Activated naive CD8-positive, alpha-beta T cell treated with anti-CD3 and anti-CD28 coated beads, Interleukin-2, amount 10 ng/mL, durations not matched to agents 7 days and 5 days (primary cell): ENCODE results near the gene BRD4. TPM values are rescaled to one million over a fixed set of nuclear protein-coding genes. Genes with fewer than 3 reads are reported as not detected.

Experiments
- ATAC-seq: fragments of 150-1000 bp; cut with Tn5 transposase; one replicate; pipeline ENCODE4 v1.10.0; 2021; ENCODE audit warnings: low read depth, moderate library complexity
- POLR2A ChIA-PET: fragments of 350-600 bp; sonication (Branson Sonifier 250); formaldehyde crosslinking; loops from one replicate; lab custom pipeline; 2021; ENCODE audit warnings: antibody characterized with exemption; lab: Charles Lee
- DNase-seq: peaks from one replicate; pipeline ENCODE4 v3.0.0; 2021
- H3K27ac Mint-ChIP-seq: one replicate; pipeline ENCODE4 v1.8.0; 2022; ENCODE audit warnings: mild to moderate bottlenecking, mixed read lengths
- H3K27me3 Mint-ChIP-seq: one replicate; pipeline ENCODE4 v1.8.0; 2022; ENCODE audit warnings: mild to moderate bottlenecking, moderate library complexity, mixed read lengths
- H3K36me3 Mint-ChIP-seq: one replicate; pipeline ENCODE4 v1.8.0; 2021; ENCODE audit warnings: mild to moderate bottlenecking, mixed read lengths
- H3K4me1 Mint-ChIP-seq: one replicate; pipeline ENCODE4 v1.8.0; 2021; ENCODE audit warnings: mixed read lengths
- H3K4me3 Mint-ChIP-seq: one replicate; pipeline ENCODE4 v1.8.0; 2022; ENCODE audit warnings: mild to moderate bottlenecking, moderate library complexity, mixed read lengths
- H3K9me3 Mint-ChIP-seq: one replicate; pipeline ENCODE4 v1.8.0; 2021; ENCODE audit warnings: mixed read lengths
- total RNA-seq, 2 experiments: library from RNA; stranded (reverse); gene quantifications; one replicate each; pipeline ENCODE4 v1.2.3, GENCODE V29; 2021

The BRD4 gene
- total RNA-seq, 2 experiments from 2014 or later, result 132 to 134 TPM

- DNase-seq, result no peak
- ATAC-seq, result no peak
- H3K27me3 Mint-ChIP-seq, result no peaks in the 10 kb centered on the region
- H3K4me1 Mint-ChIP-seq, result peaks cover 3% of the 10 kb centered on the region
- no peaks in the 10 kb centered on the region for H3K9me3 Mint-ChIP-seq
- peaks cover 15% of the 10 kb centered on the region for H3K36me3 Mint-ChIP-seq
- no peak overlapping the region for H3K4me3 Mint-ChIP-seq
- no peak overlapping the region for H3K27ac Mint-ChIP-seq
- POLR2A ChIA-PET, result no interaction called here
These were observed 71.4 kb downstream of the BRD4 start for GRCh38 chr19:15260939-15261338.

GRCh38 chr19:15259907-15260306, 72.4 kb downstream of the BRD4 start:
- H3K4me3 Mint-ChIP-seq, result no peak overlapping the region
- no peaks in the 10 kb centered on the region for H3K9me3 Mint-ChIP-seq
- DNase-seq (no peak), ATAC-seq (no peak)
- no peak overlapping the region for H3K27ac Mint-ChIP-seq
- peaks cover 3% of the 10 kb centered on the region for H3K4me1 Mint-ChIP-seq
- H3K27me3 Mint-ChIP-seq, result no peaks in the 10 kb centered on the region
- peaks cover 14% of the 10 kb centered on the region for H3K36me3 Mint-ChIP-seq
- POLR2A ChIA-PET, result no interaction called here

GRCh38 chr19:15257782-15258181, 74.6 kb downstream of the BRD4 start:
- no peak for DNase-seq
- Mint-ChIP-seq H3K27me3 (no peaks in the 10 kb centered on the region), H3K4me1 (peaks cover 3% of the 10 kb centered on the region), H3K36me3 (peaks cover 16% of the 10 kb centered on the region), H3K9me3 (no peaks in the 10 kb centered on the region), H3K27ac (no peak overlapping the region), H3K4me3 (no peak overlapping the region)
- POLR2A ChIA-PET, result no interaction called here
- ATAC-seq, result no peak

- DNase-seq, result no peak
- no peak for ATAC-seq
- Mint-ChIP-seq H3K4me3 (no peak overlapping the region), H3K27me3 (no peaks in the 10 kb centered on the region), H3K9me3 (no peaks in the 10 kb centered on the region), H3K27ac (no peak overlapping the region), H3K4me1 (peaks cover 3% of the 10 kb centered on the region), H3K36me3 (peaks cover 21% of the 10 kb centered on the region)
- POLR2A ChIA-PET, result no interaction called here
These were observed 75.5 kb downstream of the BRD4 start for GRCh38 chr19:15256708-15257331.

- DNase-seq (no peak), ATAC-seq (no peak)
- POLR2A ChIA-PET, result no interaction called here
- H3K36me3 Mint-ChIP-seq, result peaks cover 17% of the 10 kb centered on the region
- no peaks in the 10 kb centered on the region for H3K27me3 Mint-ChIP-seq
- H3K27ac Mint-ChIP-seq, result no peak overlapping the region
- no peaks in the 10 kb centered on the region for H3K9me3 Mint-ChIP-seq
- no peak overlapping the region for H3K4me3 Mint-ChIP-seq
- no peaks in the 10 kb centered on the region for H3K4me1 Mint-ChIP-seq
These were observed 76.9 kb downstream of the BRD4 start for GRCh38 chr19:15255359-15255990.

GRCh38 chr19:15254547-15254946, 77.8 kb downstream of the BRD4 start:
- POLR2A ChIA-PET, result interaction anchor here (0.6 kb wide), 1 partner anchor 86 kb away, joined by 3 read pairs; no protein-coding TSS in a partner anchor
- H3K4me3 Mint-ChIP-seq, result no peak overlapping the region
- DNase-seq (no peak), ATAC-seq (no peak)
- no peaks in the 10 kb centered on the region for H3K4me1 Mint-ChIP-seq
- no peaks in the 10 kb centered on the region for H3K9me3 Mint-ChIP-seq
- H3K27me3 Mint-ChIP-seq, result no peaks in the 10 kb centered on the region
- no peak overlapping the region for H3K27ac Mint-ChIP-seq
- peaks cover 17% of the 10 kb centered on the region for H3K36me3 Mint-ChIP-seq

- no peak overlapping the region for H3K4me3 Mint-ChIP-seq
- no peak for DNase-seq
- no peak overlapping the region for H3K27ac Mint-ChIP-seq
- no peaks in the 10 kb centered on the region for H3K9me3 Mint-ChIP-seq
- POLR2A ChIA-PET, result interaction anchor here (0.5 kb wide), 1 partner anchor 80 kb away, joined by 4 read pairs; no protein-coding TSS in a partner anchor
- peaks cover 18% of the 10 kb centered on the region for H3K36me3 Mint-ChIP-seq
- H3K4me1 Mint-ChIP-seq, result no peaks in the 10 kb centered on the region
- no peaks in the 10 kb centered on the region for H3K27me3 Mint-ChIP-seq
- ATAC-seq, result no peak
These were observed 78.8 kb downstream of the BRD4 start for GRCh38 chr19:15253513-15253912.

- no peak overlapping the region for H3K27ac Mint-ChIP-seq
- H3K36me3 Mint-ChIP-seq, result peaks cover 17% of the 10 kb centered on the region
- DNase-seq (no peak), ATAC-seq (no peak)
- H3K4me1 Mint-ChIP-seq, result no peaks in the 10 kb centered on the region
- no peaks in the 10 kb centered on the region for H3K27me3 Mint-ChIP-seq
- H3K4me3 Mint-ChIP-seq, result no peak overlapping the region
- no peaks in the 10 kb centered on the region for H3K9me3 Mint-ChIP-seq
- POLR2A ChIA-PET, result no interaction called here
These were observed 79.3 kb downstream of the BRD4 start for GRCh38 chr19:15253061-15253460.

GRCh38 chr19:15252398-15253018, 79.8 kb downstream of the BRD4 start:
- H3K27me3 Mint-ChIP-seq, result no peaks in the 10 kb centered on the region
- peaks cover 16% of the 10 kb centered on the region for H3K36me3 Mint-ChIP-seq
- ATAC-seq, result no peak

GRCh38 chr19:15251749-15252397, 80.5 kb downstream of the BRD4 start:
- DNase-seq (no peak), ATAC-seq (no peak)
- no peaks in the 10 kb centered on the region for H3K4me1 Mint-ChIP-seq
- H3K9me3 Mint-ChIP-seq, result no peaks in the 10 kb centered on the region
- no peak overlapping the region for H3K4me3 Mint-ChIP-seq
- peaks cover 15% of the 10 kb centered on the region for H3K36me3 Mint-ChIP-seq
- no peaks in the 10 kb centered on the region for H3K27me3 Mint-ChIP-seq
- POLR2A ChIA-PET, result no interaction called here
- H3K27ac Mint-ChIP-seq, result no peak overlapping the region

More at GRCh38 chr19:15252398-15253018, 79.8 kb downstream of the BRD4 start:
- Mint-ChIP-seq H3K27ac (no peak overlapping the region), H3K4me3 (no peak overlapping the region), H3K4me1 (no peaks in the 10 kb centered on the region), H3K9me3 (no peaks in the 10 kb centered on the region)
- no peak for DNase-seq
- POLR2A ChIA-PET, result no interaction called here

GRCh38 chr19:15251010-15251748, 81.2 kb downstream of the BRD4 start:
- H3K36me3 Mint-ChIP-seq, result peaks cover 15% of the 10 kb centered on the region
- H3K27ac Mint-ChIP-seq, result no peak overlapping the region
- no peak for DNase-seq
- H3K9me3 Mint-ChIP-seq, result no peaks in the 10 kb centered on the region
- H3K4me1 Mint-ChIP-seq, result no peaks in the 10 kb centered on the region
- H3K27me3 Mint-ChIP-seq, result no peaks in the 10 kb centered on the region
- H3K4me3 Mint-ChIP-seq, result no peak overlapping the region
- POLR2A ChIA-PET, result no interaction called here
- ATAC-seq, result no peak

- H3K9me3 Mint-ChIP-seq, result no peaks in the 10 kb centered on the region
- H3K4me3 Mint-ChIP-seq, result no peak overlapping the region
- H3K27me3 Mint-ChIP-seq, result no peaks in the 10 kb centered on the region
- H3K27ac Mint-ChIP-seq, result no peak overlapping the region
- DNase-seq (no peak), ATAC-seq (no peak)
- POLR2A ChIA-PET, result interaction anchor here (0.7 kb wide), 1 partner anchor 72 kb away, joined by 3 read pairs; no protein-coding TSS in a partner anchor
- no peaks in the 10 kb centered on the region for H3K4me1 Mint-ChIP-seq
- H3K36me3 Mint-ChIP-seq, result peaks cover 16% of the 10 kb centered on the region
These were observed 81.7 kb downstream of the BRD4 start for GRCh38 chr19:15250640-15250993.
